BJ (cell line): ENCODE results near the gene CA5A. TPM values are rescaled to one million over a fixed set of nuclear protein-coding genes. Genes with fewer than 3 reads are reported as not detected.
"Not testable (repeated sequence)": the region's sequence is repeated elsewhere in the genome, so short reads cannot be mapped to it uniquely, and the experiment has no call there.

Experiments
- CTCF ChIA-PET: fragments of 350-600 bp; formaldehyde crosslinking; extraction: SDS; loops from one replicate; lab custom pipeline; 2021; ENCODE audit warnings: antibody characterized with exemption, inconsistent platforms; lab: Yijun Ruan, JAX
- POLR2A ChIA-PET: fragments of 300-600 bp; sonication (Branson Sonifier 250); formaldehyde crosslinking; extraction: SDS; loops from one replicate; lab custom pipeline; 2021; ENCODE audit warnings: antibody characterized with exemption; lab: Charles Lee
- DNase-seq: peaks from one replicate; pipeline ENCODE4 v3.0.0-alpha.2; 2011; ENCODE audit warnings: low read depth
- H3K27me3 ChIP-seq: 2 replicates; pipeline ENCODE4 v1.6.0; 2011; ENCODE audit warnings: low read length; ENCODE audit not compliant: control insufficient read depth, insufficient read depth
- H3K36me3 ChIP-seq: 2 replicates; pipeline ENCODE4 v1.5.1; 2011; ENCODE audit warnings: low read length; ENCODE audit not compliant: control insufficient read depth, insufficient read depth
- H3K4me3 ChIP-seq: 2 replicates; pipeline ENCODE4 v1.5.1; 2011; ENCODE audit warnings: low read depth, mild to moderate bottlenecking, control low read depth, low read length
- CTCF ChIP-seq: IDR thresholded peaks from 2 replicates; pipeline ENCODE4 v1.5.1; 2011; ENCODE audit warnings: low read depth, mild to moderate bottlenecking, control low read depth, inconsistent platforms, low read length, moderate library complexity; ENCODE audit not compliant: insufficient read depth
- polyA plus RNA-seq: library from polyadenylated mRNA; depleted of rRNA; stranded (reverse); fragments of >200 nt; gene quantifications from 2 replicates; pipeline ENCODE4 v1.2.3, GENCODE V29; 2011

Gene CA5A
- polyA plus RNA-seq, 1 experiment = not detected

- Histone ChIP-seq H3K36me3 (no peaks in the 10 kb centered on the region), H3K4me3 (no peak overlapping the region), H3K27me3 (peaks cover 12% of the 10 kb centered on the region; the same call in 1 of the 2 replicates)
- DNase-seq = no peak
- CTCF ChIA-PET = no interaction called here
- POLR2A ChIA-PET = no interaction called here
- TF ChIP-seq CTCF = peak; percentile 21; the same call in 1 of the 2 replicates
Observed at GRCh38 chr16:87877942-87878507, 58.3 kb downstream of the CA5A start.

- Histone ChIP-seq H3K36me3 (no peaks in the 10 kb centered on the region), H3K27me3 (peaks cover 5% of the 10 kb centered on the region; the same call in 1 of the 2 replicates), H3K4me3 (no peak overlapping the region)
- ChIA-PET POLR2A (no interaction called here), CTCF (interaction anchor here (0.6 to 3.9 kb wide), 7 partner anchors 11 to 95 kb away, joined by 3 to 33 read pairs (median 3); no protein-coding TSS in a partner anchor)
- TF ChIP-seq CTCF = no peak
- DNase-seq = no peak
Observed at GRCh38 chr16:87874639-87875427, 61.5 kb downstream of the CA5A start.

- not testable (repeated sequence) for H3K4me3 ChIP-seq, H3K36me3 ChIP-seq, H3K27me3 ChIP-seq
- peak; percentile 70 for DNase-seq
- ChIA-PET CTCF (interaction anchor here (0.7 to 4.4 kb wide), 31 partner anchors 10 to 341 kb away, joined by 3 to 172 read pairs (median 4); partner anchors contain the start of gene KLHDC4), POLR2A (interaction anchor here (1.1 kb wide), 1 partner anchor 92 kb away, joined by 4 read pairs; no protein-coding TSS in a partner anchor)
Observed at GRCh38 chr16:87870418-87871291, 65.7 kb downstream of the CA5A start.

GRCh38 chr16:87869879-87870417 lies 66.4 kb downstream of the CA5A start:
- not testable (repeated sequence) for H3K27me3 ChIP-seq, DNase-seq, H3K4me3 ChIP-seq, H3K36me3 ChIP-seq
- POLR2A ChIA-PET = interaction anchor here (0.6 kb wide), 2 partner anchors 91 to 258 kb away, joined by 3 read pairs; no protein-coding TSS in a partner anchor
- CTCF ChIA-PET = interaction anchor here (0.8 to 4.4 kb wide), 11 partner anchors 9 to 93 kb away, joined by 3 to 172 read pairs (median 6); no protein-coding TSS in a partner anchor

GRCh38 chr16:87869061-87869878 lies 67.1 kb downstream of the CA5A start, which contains the start of gene SLC7A5:
Gene SLC7A5 (minus strand): TSS chr16:87869507. CDS start chr16:87869422, 85 bp downstream.
- H3K4me3 ChIP-seq = peak within 1 kb of the TSS; percentile 75
- ChIA-PET CTCF (interaction anchor here (0.8 to 4.4 kb wide), 5 partner anchors 9 to 89 kb away, joined by 3 to 172 read pairs (median 6); no protein-coding TSS in a partner anchor), POLR2A (interaction anchor here (0.6 kb wide), 2 partner anchors 91 to 257 kb away, joined by 3 read pairs; no protein-coding TSS in a partner anchor)
- not testable (repeated sequence) for H3K27me3 ChIP-seq, H3K36me3 ChIP-seq, DNase-seq

GRCh38 chr16:87868254-87869029 lies 67.9 kb downstream of the CA5A start:
- ChIA-PET POLR2A (interaction anchor here (0.6 to 0.7 kb wide), 2 partner anchors 24 to 88 kb away, joined by 3 to 4 read pairs; no protein-coding TSS in a partner anchor), CTCF (interaction anchor here (0.8 to 4.4 kb wide), 3 partner anchors 19 to 89 kb away, joined by 8 to 172 read pairs (median 98); no protein-coding TSS in a partner anchor)
- H3K36me3 ChIP-seq, H3K27me3 ChIP-seq: not testable (repeated sequence)
- H3K4me3 ChIP-seq = peak overlapping the region; percentile 75
- peak; percentile 55 for DNase-seq

GRCh38 chr16:87865902-87866555 lies 70.3 kb downstream of the CA5A start:
- H3K36me3 ChIP-seq, POLR2A ChIA-PET, DNase-seq, H3K27me3 ChIP-seq: not testable (repeated sequence)
- H3K4me3 ChIP-seq = peak overlapping the region; percentile 2; the same call in 1 of the 2 replicates
- CTCF ChIA-PET = interaction anchor here (1.5 to 4.1 kb wide), 3 partner anchors 13 to 87 kb away, joined by 5 to 27 read pairs (median 22); no protein-coding TSS in a partner anchor
